ENCODE measurements around the gene TNS3. TPM values are rescaled to one million over a fixed set of nuclear protein-coding genes. Genes with fewer than 3 reads are reported as not detected.
A peak's percentile ranks its signal among the peaks of the same experiment; 100 is the strongest.
"Not testable (repeated sequence)": the region's sequence is repeated elsewhere in the genome, so short reads cannot be mapped to it uniquely, and the experiment has no call there.

Gene TNS3
- total RNA-seq, 1 experiment from 2014 or later, result 61.7 TPM

GRCh38 chr7:47443049-47443448 lies 138.9 kb downstream of the TNS3 start:
- no peak for DNase-seq (ENCODE audit: low read depth, low spot score)
- in situ Hi-C loops (cut with HindIII; ENCODE audit: low pct_unique_long_range_greater_than_20kb, low sequenced_read_pairs), result no loop called here

- DNase-seq (ENCODE audit: low read depth, low spot score), result no peak
- in situ Hi-C loops (cut with HindIII; ENCODE audit: low pct_unique_long_range_greater_than_20kb, low sequenced_read_pairs), result no loop called here
These were observed 139.4 kb downstream of the TNS3 start for GRCh38 chr7:47442605-47442865.

GRCh38 chr7:47441796-47442604 lies 139.9 kb downstream of the TNS3 start:
- in situ Hi-C loops (cut with HindIII; ENCODE audit: low pct_unique_long_range_greater_than_20kb, low sequenced_read_pairs), result no loop called here

GRCh38 chr7:47441048-47441447 lies 140.9 kb downstream of the TNS3 start:
- in situ Hi-C loops (cut with HindIII; ENCODE audit: low pct_unique_long_range_greater_than_20kb, low sequenced_read_pairs); DNase-seq (ENCODE audit: low read depth, low spot score): not testable (repeated sequence)

More at GRCh38 chr7:47441796-47442604, 139.9 kb downstream of the TNS3 start:
- no peak for DNase-seq (ENCODE audit: low read depth, low spot score)

- in situ Hi-C loops (cut with HindIII; ENCODE audit: low pct_unique_long_range_greater_than_20kb, low sequenced_read_pairs), result no loop called here
- no peak for DNase-seq (ENCODE audit: low read depth, low spot score)
These were observed 141.6 kb downstream of the TNS3 start for GRCh38 chr7:47440320-47440719.

GRCh38 chr7:47439181-47439667 lies 142.7 kb downstream of the TNS3 start:
- in situ Hi-C loops (cut with HindIII; ENCODE audit: low pct_unique_long_range_greater_than_20kb, low sequenced_read_pairs), result no loop called here
- DNase-seq (ENCODE audit: low read depth, low spot score), result no peak

GRCh38 chr7:47438411-47439029 lies 143.4 kb downstream of the TNS3 start:
- in situ Hi-C loops (cut with HindIII; ENCODE audit: low pct_unique_long_range_greater_than_20kb, low sequenced_read_pairs), result no loop called here
- no peak for DNase-seq (ENCODE audit: low read depth, low spot score)

GRCh38 chr7:47435889-47436312 lies 146.0 kb downstream of the TNS3 start:
- in situ Hi-C loops (cut with HindIII; ENCODE audit: low pct_unique_long_range_greater_than_20kb, low sequenced_read_pairs), result no loop called here

GRCh38 chr7:47433564-47433895 lies 148.4 kb downstream of the TNS3 start:
- in situ Hi-C loops (cut with HindIII; ENCODE audit: low pct_unique_long_range_greater_than_20kb, low sequenced_read_pairs), result no loop called here

More at GRCh38 chr7:47435889-47436312, 146.0 kb downstream of the TNS3 start:
- peak; percentile 95 for DNase-seq (ENCODE audit: low read depth, low spot score)

GRCh38 chr7:47432671-47433563 lies 149.0 kb downstream of the TNS3 start:
- no peak for DNase-seq (ENCODE audit: low read depth, low spot score)
- in situ Hi-C loops (cut with HindIII; ENCODE audit: low pct_unique_long_range_greater_than_20kb, low sequenced_read_pairs), result no loop called here

More at GRCh38 chr7:47433564-47433895, 148.4 kb downstream of the TNS3 start:
- no peak for DNase-seq (ENCODE audit: low read depth, low spot score)

- no peak for DNase-seq (ENCODE audit: low read depth, low spot score)
- in situ Hi-C loops (cut with HindIII; ENCODE audit: low pct_unique_long_range_greater_than_20kb, low sequenced_read_pairs), result no loop called here
These were observed 151.5 kb downstream of the TNS3 start for GRCh38 chr7:47430422-47430821.

GRCh38 chr7:47428768-47429472 lies 153.0 kb downstream of the TNS3 start:
- in situ Hi-C loops (cut with HindIII; ENCODE audit: low pct_unique_long_range_greater_than_20kb, low sequenced_read_pairs), result no loop called here
- no peak for DNase-seq (ENCODE audit: low read depth, low spot score)

GRCh38 chr7:47428052-47428767 lies 153.7 kb downstream of the TNS3 start:
- in situ Hi-C loops (cut with HindIII; ENCODE audit: low pct_unique_long_range_greater_than_20kb, low sequenced_read_pairs), result no loop called here
- peak; percentile 44 for DNase-seq (ENCODE audit: low read depth, low spot score)

GRCh38 chr7:47427051-47427643 lies 154.8 kb downstream of the TNS3 start:
- DNase-seq (ENCODE audit: low read depth, low spot score), result peak; percentile 84
- in situ Hi-C loops (cut with HindIII; ENCODE audit: low pct_unique_long_range_greater_than_20kb, low sequenced_read_pairs), result no loop called here

- in situ Hi-C loops (cut with HindIII; ENCODE audit: low pct_unique_long_range_greater_than_20kb, low sequenced_read_pairs), result no loop called here
- no peak for DNase-seq (ENCODE audit: low read depth, low spot score)
These were observed 157.4 kb downstream of the TNS3 start for GRCh38 chr7:47424523-47424922.

- in situ Hi-C loops (cut with HindIII; ENCODE audit: low pct_unique_long_range_greater_than_20kb, low sequenced_read_pairs), result no loop called here
- no peak for DNase-seq (ENCODE audit: low read depth, low spot score)
These were observed 158.7 kb downstream of the TNS3 start for GRCh38 chr7:47423196-47423595.

- no peak for DNase-seq (ENCODE audit: low read depth, low spot score)
- in situ Hi-C loops (cut with HindIII; ENCODE audit: low pct_unique_long_range_greater_than_20kb, low sequenced_read_pairs), result no loop called here
These were observed 159.3 kb downstream of the TNS3 start for GRCh38 chr7:47422611-47423010.

All from SK-MEL-5 (cell line).